Measurements from ENCODE around the gene FNBP1.

FNBP1 gene

DNA sequence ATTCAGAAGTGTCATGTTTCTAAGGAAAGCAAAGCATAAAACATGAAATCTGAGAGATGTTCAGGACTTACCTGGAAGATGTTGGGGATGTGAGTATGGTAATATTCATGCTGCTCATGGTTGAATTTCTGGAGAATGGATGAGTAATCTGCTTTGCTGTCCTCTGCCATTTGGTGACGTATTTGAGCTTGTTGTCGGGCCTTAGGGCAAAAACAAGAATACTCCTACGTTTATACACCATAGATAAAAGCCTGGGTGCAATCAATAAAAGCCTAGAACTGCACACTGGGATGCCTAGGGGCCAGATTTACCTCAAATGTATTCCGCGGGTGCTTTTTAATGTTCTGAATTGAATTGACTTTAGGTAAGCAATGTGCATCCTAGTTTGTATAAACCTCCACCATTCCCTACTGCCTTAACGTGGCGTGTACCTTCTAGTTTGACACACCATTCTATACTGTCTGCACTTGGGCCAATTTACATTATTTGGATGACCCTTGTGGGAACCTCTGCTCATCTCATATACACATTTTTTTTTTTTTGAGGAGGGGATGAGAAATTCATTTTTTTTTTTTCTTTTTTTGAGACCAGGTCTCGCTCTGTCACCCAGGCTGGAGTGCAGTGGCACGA is 113.4 kb downstream of the FNBP1 start:
- DNase-seq (ENCODE audit: low read depth in 2 of 3, low spot score in 2 of 3): no peak

DNA sequence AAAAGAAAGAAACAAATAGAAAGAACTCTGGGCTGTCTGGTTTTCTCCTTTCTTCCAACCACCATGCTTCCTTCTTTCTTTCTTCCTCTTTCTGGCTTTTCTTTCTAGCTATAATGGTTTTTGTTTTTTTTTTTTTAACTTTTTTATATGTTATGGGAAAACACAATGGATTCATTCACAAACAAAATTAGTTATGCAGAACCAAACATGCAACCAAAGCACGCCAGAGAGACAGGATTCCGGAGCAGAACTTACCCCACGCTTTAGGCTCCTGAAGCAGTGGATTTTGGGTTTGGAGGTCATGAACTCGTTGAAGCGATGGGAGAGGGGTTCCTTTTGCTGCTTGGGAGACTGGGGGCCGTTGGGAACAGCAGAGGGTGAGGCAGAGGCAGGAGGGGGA is 119.4 kb downstream of the FNBP1 start:
- DNase-seq (ENCODE audit: low read depth in 2 of 3, low spot score in 2 of 3): no peak

DNA sequence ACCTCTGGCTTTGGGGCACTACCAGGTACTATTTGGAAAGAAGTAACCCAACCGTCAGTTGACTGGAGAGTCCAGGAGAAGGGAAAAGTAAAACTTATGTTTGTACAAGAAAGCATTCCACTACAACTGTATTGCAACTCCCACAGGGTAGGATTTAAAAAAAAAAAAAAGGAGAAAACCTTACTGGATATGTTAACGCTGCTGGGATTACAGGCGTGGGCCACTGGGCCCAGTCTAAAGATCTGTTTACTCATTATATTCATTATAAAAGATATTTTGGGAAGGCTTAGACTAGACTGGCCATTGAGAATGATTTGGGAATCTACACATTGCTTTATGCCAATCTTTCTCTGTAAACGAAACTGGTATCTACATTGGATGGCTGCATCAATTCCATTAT is 121.1 kb downstream of the FNBP1 start:
- no peak for DNase-seq (ENCODE audit: low read depth in 2 of 3, low spot score in 2 of 3)

GRCh38 chr9:129919841-129920240 is 123.1 kb downstream of the FNBP1 start:
- no peak for DNase-seq (ENCODE audit: low read depth in 2 of 3, low spot score in 2 of 3)

- DNase-seq (ENCODE audit: low read depth in 2 of 3, low spot score in 2 of 3): no peak
Measured at GRCh38 chr9:129919277-129919676, 123.7 kb downstream of the FNBP1 start.

- DNase-seq (ENCODE audit: low read depth in 2 of 3, low spot score in 2 of 3): no peak
Measured at GRCh38 chr9:129918296-129918950, 124.6 kb downstream of the FNBP1 start.

GRCh38 chr9:129916707-129917106 is 126.3 kb downstream of the FNBP1 start:
- no peak for DNase-seq (ENCODE audit: low read depth in 2 of 3, low spot score in 2 of 3)

GRCh38 chr9:129914051-129914450 is 128.9 kb downstream of the FNBP1 start:
- DNase-seq (ENCODE audit: low read depth in 2 of 3, low spot score in 2 of 3): no peak

- no peak for DNase-seq (ENCODE audit: low read depth in 2 of 3, low spot score in 2 of 3)
Measured at GRCh38 chr9:129910628-129911567, 132.1 kb downstream of the FNBP1 start.

DNA sequence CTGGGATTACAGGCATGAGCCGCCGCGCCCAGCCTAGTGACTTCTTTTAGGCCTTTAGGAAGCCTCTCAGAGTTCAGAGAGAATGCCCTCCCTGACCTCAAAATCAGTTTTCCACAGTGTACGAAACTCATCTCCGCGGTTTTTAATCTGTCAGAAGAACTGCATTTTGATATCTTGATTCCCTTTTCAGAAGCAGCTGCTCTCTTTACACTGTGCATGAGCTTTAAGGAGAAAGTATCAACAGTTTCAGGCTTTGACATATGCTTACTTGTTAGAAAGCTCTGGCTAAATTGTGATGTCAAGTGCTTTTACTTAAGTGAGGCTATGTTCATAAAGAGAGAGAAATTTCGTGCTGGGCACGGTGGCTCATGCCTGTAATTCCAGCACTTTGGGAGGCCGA is 133.1 kb downstream of the FNBP1 start:
- no peak for DNase-seq (ENCODE audit: low read depth in 2 of 3, low spot score in 2 of 3)

DNA sequence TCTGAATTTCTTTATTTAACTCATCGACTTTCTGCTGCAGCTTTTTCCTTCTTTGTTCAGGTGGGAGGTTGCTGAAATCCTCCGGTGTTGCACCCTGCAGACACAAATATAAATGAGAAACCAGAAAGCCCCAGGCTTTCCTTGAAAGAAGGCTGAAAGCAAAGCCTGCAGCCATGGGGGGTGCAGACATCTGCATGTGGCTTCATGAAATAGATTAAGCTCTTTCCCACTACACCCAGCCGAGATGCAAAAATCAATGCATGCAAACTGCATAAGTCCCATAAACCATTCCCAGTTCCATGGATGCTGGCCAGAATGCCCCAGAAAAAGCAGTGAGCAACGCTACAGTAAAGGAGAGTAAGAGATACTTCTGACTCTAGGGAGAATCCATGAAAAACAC is 134.1 kb downstream of the FNBP1 start:
- no peak for DNase-seq (ENCODE audit: low read depth in 2 of 3, low spot score in 2 of 3)

DNA sequence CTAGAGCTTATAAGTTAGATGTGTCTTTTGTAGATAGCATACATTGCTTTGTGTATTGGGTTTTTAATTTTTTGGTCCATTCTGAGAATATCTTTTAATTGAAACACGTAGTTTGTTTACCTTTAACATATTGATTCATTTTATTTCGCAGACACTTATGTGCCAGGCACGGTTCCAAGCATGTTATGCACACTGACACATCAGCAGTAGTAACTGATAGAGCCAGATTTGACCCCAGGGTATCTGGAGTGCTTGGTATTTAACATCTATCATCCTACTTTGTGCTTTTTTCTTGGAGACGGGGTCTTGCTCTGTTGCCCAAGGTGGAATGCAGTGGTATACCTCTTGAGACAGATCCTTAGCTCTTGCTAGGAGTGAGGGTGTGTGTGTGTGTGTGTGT is 135.8 kb downstream of the FNBP1 start:
- no peak for DNase-seq (ENCODE audit: low read depth in 2 of 3, low spot score in 2 of 3)

GRCh38 chr9:129906298-129906697 is 136.7 kb downstream of the FNBP1 start:
- no peak for DNase-seq (ENCODE audit: low read depth in 2 of 3, low spot score in 2 of 3)

- no peak for DNase-seq (ENCODE audit: low read depth in 2 of 3, low spot score in 2 of 3)
Measured at GRCh38 chr9:129904734-129905133, 138.3 kb downstream of the FNBP1 start.

- no peak for DNase-seq (ENCODE audit: low read depth in 2 of 3, low spot score in 2 of 3)
Measured at GRCh38 chr9:129902740-129903134, 140.3 kb downstream of the FNBP1 start.

GRCh38 chr9:129901993-129902739 is 140.8 kb downstream of the FNBP1 start:
- no peak for DNase-seq (ENCODE audit: low read depth in 2 of 3, low spot score in 2 of 3)

- no peak for DNase-seq (ENCODE audit: low read depth in 2 of 3, low spot score in 2 of 3)
Measured at GRCh38 chr9:129900263-129901027, 142.5 kb downstream of the FNBP1 start.

DNA sequence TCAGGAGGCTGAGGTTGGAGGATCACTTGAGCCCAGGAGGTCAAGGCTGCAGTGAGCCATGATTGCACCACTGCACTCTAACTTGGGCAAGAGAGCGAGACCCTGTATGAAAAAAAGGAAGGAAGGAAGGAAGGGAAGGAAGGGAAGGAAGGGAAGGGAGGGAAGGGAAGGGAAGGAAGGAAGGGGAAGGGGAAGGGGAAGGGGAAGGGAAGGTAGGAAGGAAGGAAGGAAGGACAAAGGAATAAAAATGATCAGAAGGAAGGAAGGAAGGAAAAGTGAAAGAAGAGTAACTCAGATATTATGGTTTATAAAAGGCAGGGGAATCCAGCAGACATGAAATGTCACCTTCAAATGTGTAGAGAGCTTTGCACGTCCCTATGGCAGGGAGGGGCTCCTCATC is 143.4 kb downstream of the FNBP1 start:
- no peak for DNase-seq (ENCODE audit: low read depth in 2 of 3, low spot score in 2 of 3)

GRCh38 chr9:129898185-129898584 is 144.8 kb downstream of the FNBP1 start:
- no peak for DNase-seq (ENCODE audit: low read depth in 2 of 3, low spot score in 2 of 3)

DNA sequence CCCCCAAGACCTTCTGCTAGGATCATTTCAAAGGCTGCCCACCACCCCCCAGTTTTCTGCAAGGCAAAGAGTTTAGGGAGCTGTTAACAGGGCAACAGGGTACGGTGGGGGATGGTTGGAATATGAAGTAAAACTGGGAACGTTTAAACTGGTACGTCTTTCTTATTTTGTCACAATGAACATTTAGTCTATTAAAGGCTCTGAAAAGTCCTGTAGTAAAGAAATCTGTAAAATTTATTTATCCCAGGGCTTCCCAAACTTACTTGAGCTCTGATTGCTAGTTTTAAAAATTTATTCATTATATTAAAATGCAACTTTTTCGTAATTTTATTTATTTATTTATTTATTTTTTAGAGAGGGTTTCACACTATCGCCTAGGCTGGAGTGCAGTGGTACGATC is 145.7 kb downstream of the FNBP1 start:
- no peak for DNase-seq (ENCODE audit: low read depth in 2 of 3, low spot score in 2 of 3)

Measured in activated CD8-positive, alpha-beta memory T cell treated with anti-CD3 and anti-CD28 coated beads for 48 hours (primary cell).